Endothelial cell of umbilical vein (primary cell): ENCODE results near the gene FSD1L.

ENCODE experiments used
- EZH2 ChIP-seq: IDR thresholded peaks from 2 replicates; pipeline ENCODE4 v1.6.1; 2012; ENCODE audit warnings: borderline replicate concordance, low read depth, mild to moderate bottlenecking, moderate library complexity, low read length, inconsistent platforms; ENCODE audit not compliant: severe bottlenecking
- FOS ChIP-seq: IDR thresholded peaks from 2 replicates; pipeline ENCODE4 v1.6.1; 2011; ENCODE audit warnings: mild to moderate bottlenecking, low read length, moderate library complexity, borderline replicate concordance; ENCODE audit not compliant: insufficient read depth
- JUN ChIP-seq: IDR thresholded peaks from 2 replicates; pipeline ENCODE4 v1.6.1; 2011; ENCODE audit warnings: borderline replicate concordance, low read depth; ENCODE audit not compliant: insufficient read length, insufficient read depth
- POLR2A ChIP-seq: IDR thresholded peaks from 2 replicates; pipeline ENCODE4 v1.6.1; 2012; ENCODE audit warnings: low read depth, mild to moderate bottlenecking, control low read depth, low read length
- POLR2AphosphoS5 ChIP-seq: IDR thresholded peaks from 2 replicates; pipeline ENCODE4 v1.6.1; 2012; ENCODE audit warnings: low read depth, mild to moderate bottlenecking, control low read depth, low read length, moderate library complexity; ENCODE audit not compliant: insufficient read depth
- TF ChIP-seq, protein P1 (sequence below): IDR thresholded peaks from 2 replicates; pipeline ENCODE4 v1.6.1; 2011; ENCODE audit not compliant: insufficient read depth, insufficient read length
- TF ChIP-seq, protein P2 (sequence below), 2 donors: IDR thresholded peaks; 1 replicate in 1 of 2; 2 replicates in 1 of 2; pipeline ENCODE4 v1.5.1; 2011; ENCODE audit warnings: low read length in 2 of 2, mild to moderate bottlenecking in 2 of 2, moderate library complexity in 2 of 2, control low read depth in 1 of 2, inconsistent platforms in 1 of 2, low read depth in 1 of 2; ENCODE audit not compliant: insufficient read depth in 1 of 2; ENCODE audit errors: extremely low read depth in 1 of 2

DNA sequence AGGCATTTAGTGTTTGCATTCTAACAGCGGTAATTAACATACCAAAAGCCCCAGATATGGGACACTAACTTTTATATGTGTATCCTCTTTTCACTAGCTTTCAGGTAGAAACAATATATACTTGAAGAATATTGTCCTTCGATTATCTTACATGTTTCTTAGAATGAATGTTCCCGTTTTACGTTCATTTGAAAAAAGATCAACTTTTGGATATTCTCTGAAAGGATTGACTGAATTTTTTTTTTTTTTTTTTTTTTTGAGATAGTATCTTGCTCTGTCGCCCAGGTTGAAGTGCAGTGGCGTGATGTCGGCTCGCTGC is 32.2 kb upstream of the FSD1L start:
- no peak for TF ChIP-seq POLR2A
- TF ChIP-seq, protein P1, sequence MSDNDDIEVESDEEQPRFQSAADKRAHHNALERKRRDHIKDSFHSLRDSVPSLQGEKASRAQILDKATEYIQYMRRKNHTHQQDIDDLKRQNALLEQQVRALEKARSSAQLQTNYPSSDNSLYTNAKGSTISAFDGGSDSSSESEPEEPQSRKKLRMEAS, result no peak
- TF ChIP-seq, protein P2, sequence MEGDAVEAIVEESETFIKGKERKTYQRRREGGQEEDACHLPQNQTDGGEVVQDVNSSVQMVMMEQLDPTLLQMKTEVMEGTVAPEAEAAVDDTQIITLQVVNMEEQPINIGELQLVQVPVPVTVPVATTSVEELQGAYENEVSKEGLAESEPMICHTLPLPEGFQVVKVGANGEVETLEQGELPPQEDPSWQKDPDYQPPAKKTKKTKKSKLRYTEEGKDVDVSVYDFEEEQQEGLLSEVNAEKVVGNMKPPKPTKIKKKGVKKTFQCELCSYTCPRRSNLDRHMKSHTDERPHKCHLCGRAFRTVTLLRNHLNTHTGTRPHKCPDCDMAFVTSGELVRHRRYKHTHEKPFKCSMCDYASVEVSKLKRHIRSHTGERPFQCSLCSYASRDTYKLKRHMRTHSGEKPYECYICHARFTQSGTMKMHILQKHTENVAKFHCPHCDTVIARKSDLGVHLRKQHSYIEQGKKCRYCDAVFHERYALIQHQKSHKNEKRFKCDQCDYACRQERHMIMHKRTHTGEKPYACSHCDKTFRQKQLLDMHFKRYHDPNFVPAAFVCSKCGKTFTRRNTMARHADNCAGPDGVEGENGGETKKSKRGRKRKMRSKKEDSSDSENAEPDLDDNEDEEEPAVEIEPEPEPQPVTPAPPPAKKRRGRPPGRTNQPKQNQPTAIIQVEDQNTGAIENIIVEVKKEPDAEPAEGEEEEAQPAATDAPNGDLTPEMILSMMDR (IDR thresholded peaks at IDR 0.05; ENCODE audit: extremely low read depth in 1 of 2, insufficient read depth in 1 of 2, low read depth in 1 of 2, low read length in 2 of 2), result no peak
- no peak for TF ChIP-seq POLR2AphosphoS5
- no peak for TF ChIP-seq EZH2
- no peak for TF ChIP-seq JUN
- TF ChIP-seq FOS, result no peak
